ENCODE results near the gene MET.
"Not testable (repeated sequence)": the region's sequence is repeated elsewhere in the genome, so short reads cannot be mapped to it uniquely, and the experiment has no call there.

The MET gene

GRCh38 chr7:116757283-116757682 is 85.3 kb downstream of the MET start:
- Histone ChIP-seq H3K4me1 (ENCODE audit: control insufficient read depth, insufficient read depth, low read length) (no peaks in the 10 kb centered on the region), H3K27ac (ENCODE audit: low read depth, low read length) (no peak overlapping the region), H3K4me3 (ENCODE audit: low read length) (no peak overlapping the region), H3K9ac (ENCODE audit: low read length) (no peak overlapping the region), H3K36me3 (ENCODE audit: control insufficient read depth, insufficient read depth, low read length) (no peaks in the 10 kb centered on the region), H3K27me3 (ENCODE audit: control insufficient read depth, insufficient read depth, low read length) (no peaks in the 10 kb centered on the region)

- not testable (repeated sequence) for H3K4me1 ChIP-seq (ENCODE audit: control insufficient read depth, insufficient read depth, low read length); H3K36me3 ChIP-seq (ENCODE audit: control insufficient read depth, insufficient read depth, low read length); H3K9ac ChIP-seq (ENCODE audit: low read length); H3K4me3 ChIP-seq (ENCODE audit: low read length); H3K27me3 ChIP-seq (ENCODE audit: control insufficient read depth, insufficient read depth, low read length); H3K27ac ChIP-seq (ENCODE audit: low read depth, low read length)
Measured at GRCh38 chr7:116759642-116760041, 87.6 kb downstream of the MET start.

DNA sequence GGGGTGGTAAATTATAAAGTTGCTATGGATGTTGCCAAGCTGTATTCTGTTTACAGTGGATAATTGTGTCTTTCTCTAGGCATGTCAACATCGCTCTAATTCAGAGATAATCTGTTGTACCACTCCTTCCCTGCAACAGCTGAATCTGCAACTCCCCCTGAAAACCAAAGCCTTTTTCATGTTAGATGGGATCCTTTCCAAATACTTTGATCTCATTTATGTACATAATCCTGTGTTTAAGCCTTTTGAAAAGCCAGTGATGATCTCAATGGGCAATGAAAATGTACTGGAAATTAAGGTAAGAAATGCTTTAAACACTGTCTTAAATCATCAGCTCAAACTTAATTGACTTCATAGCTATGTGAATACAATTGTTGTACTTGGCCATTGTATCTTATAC is 91.0 kb downstream of the MET start:
- H3K36me3 ChIP-seq (ENCODE audit: control insufficient read depth, insufficient read depth, low read length): no peaks in the 10 kb centered on the region
- H3K27ac ChIP-seq (ENCODE audit: low read depth, low read length): no peak overlapping the region
- H3K27me3 ChIP-seq (ENCODE audit: control insufficient read depth, insufficient read depth, low read length): no peaks in the 10 kb centered on the region
- no peak overlapping the region for H3K4me3 ChIP-seq (ENCODE audit: low read length)
- H3K4me1 ChIP-seq (ENCODE audit: control insufficient read depth, insufficient read depth, low read length): no peaks in the 10 kb centered on the region
- H3K9ac ChIP-seq (ENCODE audit: low read length): no peak overlapping the region

- no peak overlapping the region for H3K27ac ChIP-seq (ENCODE audit: low read depth, low read length)
- no peaks in the 10 kb centered on the region for H3K4me1 ChIP-seq (ENCODE audit: control insufficient read depth, insufficient read depth, low read length)
- H3K4me3 ChIP-seq (ENCODE audit: low read length): no peak overlapping the region
- H3K36me3 ChIP-seq (ENCODE audit: control insufficient read depth, insufficient read depth, low read length): no peaks in the 10 kb centered on the region
- no peak overlapping the region for H3K9ac ChIP-seq (ENCODE audit: low read length)
- H3K27me3 ChIP-seq (ENCODE audit: control insufficient read depth, insufficient read depth, low read length): no peaks in the 10 kb centered on the region
Measured at GRCh38 chr7:116763647-116764046, 91.7 kb downstream of the MET start.

DNA sequence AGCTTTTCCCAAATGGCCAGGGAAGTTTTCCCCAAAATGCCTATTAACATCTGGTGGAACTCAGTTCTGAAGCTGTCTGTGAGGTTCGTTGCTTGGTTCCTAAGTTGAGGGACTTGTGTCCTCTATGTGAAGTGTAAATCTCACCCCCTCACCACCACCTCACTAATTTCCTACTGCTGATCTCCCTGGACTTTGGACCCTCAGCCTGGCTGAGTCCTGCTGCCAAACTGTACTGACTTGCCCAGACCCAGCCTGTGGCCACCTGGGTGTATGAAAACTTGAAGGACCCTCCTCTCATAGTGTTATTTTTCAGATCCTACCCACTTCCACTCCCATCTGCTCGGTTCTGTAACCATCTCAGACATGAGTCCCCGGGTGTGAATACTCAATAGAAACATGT is 94.9 kb downstream of the MET start:
- no peaks in the 10 kb centered on the region for H3K27me3 ChIP-seq (ENCODE audit: control insufficient read depth, insufficient read depth, low read length)
- no peak overlapping the region for H3K4me3 ChIP-seq (ENCODE audit: low read length)
- H3K27ac ChIP-seq (ENCODE audit: low read depth, low read length): no peak overlapping the region
- H3K9ac ChIP-seq (ENCODE audit: low read length): no peak overlapping the region
- H3K36me3 ChIP-seq (ENCODE audit: control insufficient read depth, insufficient read depth, low read length): no peaks in the 10 kb centered on the region
- peaks cover 4% of the 10 kb centered on the region for H3K4me1 ChIP-seq (ENCODE audit: control insufficient read depth, insufficient read depth, low read length)

GRCh38 chr7:116769546-116769945 is 97.5 kb downstream of the MET start:
- peaks cover 4% of the 10 kb centered on the region for H3K4me1 ChIP-seq (ENCODE audit: control insufficient read depth, insufficient read depth, low read length)
- H3K27ac ChIP-seq (ENCODE audit: low read depth, low read length): no peak overlapping the region
- no peaks in the 10 kb centered on the region for H3K27me3 ChIP-seq (ENCODE audit: control insufficient read depth, insufficient read depth, low read length)
- H3K9ac ChIP-seq (ENCODE audit: low read length): no peak overlapping the region
- no peaks in the 10 kb centered on the region for H3K36me3 ChIP-seq (ENCODE audit: control insufficient read depth, insufficient read depth, low read length)
- no peak overlapping the region for H3K4me3 ChIP-seq (ENCODE audit: low read length)

GRCh38 chr7:116770941-116771340 is 98.9 kb downstream of the MET start:
- Histone ChIP-seq H3K27ac (ENCODE audit: low read depth, low read length) (no peak overlapping the region), H3K36me3 (ENCODE audit: control insufficient read depth, insufficient read depth, low read length) (no peaks in the 10 kb centered on the region), H3K4me3 (ENCODE audit: low read length) (peak overlapping the region; percentile 7), H3K27me3 (ENCODE audit: control insufficient read depth, insufficient read depth, low read length) (no peaks in the 10 kb centered on the region), H3K4me1 (ENCODE audit: control insufficient read depth, insufficient read depth, low read length) (peaks cover 4% of the 10 kb centered on the region), H3K9ac (ENCODE audit: low read length) (no peak overlapping the region)

DNA sequence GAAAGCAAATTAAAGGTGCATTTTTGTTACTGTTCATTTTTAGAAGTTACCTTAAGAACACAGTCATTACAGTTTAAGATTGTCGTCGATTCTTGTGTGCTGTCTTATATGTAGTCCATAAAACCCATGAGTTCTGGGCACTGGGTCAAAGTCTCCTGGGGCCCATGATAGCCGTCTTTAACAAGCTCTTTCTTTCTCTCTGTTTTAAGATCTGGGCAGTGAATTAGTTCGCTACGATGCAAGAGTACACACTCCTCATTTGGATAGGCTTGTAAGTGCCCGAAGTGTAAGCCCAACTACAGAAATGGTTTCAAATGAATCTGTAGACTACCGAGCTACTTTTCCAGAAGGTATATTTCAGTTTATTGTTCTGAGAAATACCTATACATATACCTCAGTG is 99.6 kb downstream of the MET start:
- Histone ChIP-seq H3K4me3 (ENCODE audit: low read length) (no peak overlapping the region), H3K36me3 (ENCODE audit: control insufficient read depth, insufficient read depth, low read length) (no peaks in the 10 kb centered on the region), H3K27me3 (ENCODE audit: control insufficient read depth, insufficient read depth, low read length) (no peaks in the 10 kb centered on the region), H3K27ac (ENCODE audit: low read depth, low read length) (peak overlapping the region; percentile 37), H3K4me1 (ENCODE audit: control insufficient read depth, insufficient read depth, low read length) (peaks cover 4% of the 10 kb centered on the region), H3K9ac (ENCODE audit: low read length) (no peak overlapping the region)

- Histone ChIP-seq H3K4me1 (ENCODE audit: control insufficient read depth, insufficient read depth, low read length) (peaks cover 8% of the 10 kb centered on the region), H3K27me3 (ENCODE audit: control insufficient read depth, insufficient read depth, low read length) (no peaks in the 10 kb centered on the region), H3K27ac (ENCODE audit: low read depth, low read length) (no peak overlapping the region), H3K9ac (ENCODE audit: low read length) (no peak overlapping the region), H3K36me3 (ENCODE audit: control insufficient read depth, insufficient read depth, low read length) (no peaks in the 10 kb centered on the region), H3K4me3 (ENCODE audit: low read length) (no peak overlapping the region)
Measured at GRCh38 chr7:116772423-116772863, 100.4 kb downstream of the MET start.

GRCh38 chr7:116772926-116773749 is 101.1 kb downstream of the MET start:
- Histone ChIP-seq H3K4me1 (ENCODE audit: control insufficient read depth, insufficient read depth, low read length) (peaks cover 12% of the 10 kb centered on the region), H3K9ac (ENCODE audit: low read length) (no peak overlapping the region), H3K36me3 (ENCODE audit: control insufficient read depth, insufficient read depth, low read length) (no peaks in the 10 kb centered on the region), H3K27me3 (ENCODE audit: control insufficient read depth, insufficient read depth, low read length) (no peaks in the 10 kb centered on the region), H3K27ac (ENCODE audit: low read depth, low read length) (no peak overlapping the region), H3K4me3 (ENCODE audit: low read length) (no peak overlapping the region)

GRCh38 chr7:116776046-116776445 is 104.0 kb downstream of the MET start:
- peak overlapping the region; percentile 37 for H3K27ac ChIP-seq (ENCODE audit: low read depth, low read length)
- peaks cover 10% of the 10 kb centered on the region for H3K4me1 ChIP-seq (ENCODE audit: control insufficient read depth, insufficient read depth, low read length)
- H3K9ac ChIP-seq (ENCODE audit: low read length): no peak overlapping the region
- H3K4me3 ChIP-seq (ENCODE audit: low read length): no peak overlapping the region
- H3K36me3 ChIP-seq (ENCODE audit: control insufficient read depth, insufficient read depth, low read length): no peaks in the 10 kb centered on the region
- no peaks in the 10 kb centered on the region for H3K27me3 ChIP-seq (ENCODE audit: control insufficient read depth, insufficient read depth, low read length)

DNA sequence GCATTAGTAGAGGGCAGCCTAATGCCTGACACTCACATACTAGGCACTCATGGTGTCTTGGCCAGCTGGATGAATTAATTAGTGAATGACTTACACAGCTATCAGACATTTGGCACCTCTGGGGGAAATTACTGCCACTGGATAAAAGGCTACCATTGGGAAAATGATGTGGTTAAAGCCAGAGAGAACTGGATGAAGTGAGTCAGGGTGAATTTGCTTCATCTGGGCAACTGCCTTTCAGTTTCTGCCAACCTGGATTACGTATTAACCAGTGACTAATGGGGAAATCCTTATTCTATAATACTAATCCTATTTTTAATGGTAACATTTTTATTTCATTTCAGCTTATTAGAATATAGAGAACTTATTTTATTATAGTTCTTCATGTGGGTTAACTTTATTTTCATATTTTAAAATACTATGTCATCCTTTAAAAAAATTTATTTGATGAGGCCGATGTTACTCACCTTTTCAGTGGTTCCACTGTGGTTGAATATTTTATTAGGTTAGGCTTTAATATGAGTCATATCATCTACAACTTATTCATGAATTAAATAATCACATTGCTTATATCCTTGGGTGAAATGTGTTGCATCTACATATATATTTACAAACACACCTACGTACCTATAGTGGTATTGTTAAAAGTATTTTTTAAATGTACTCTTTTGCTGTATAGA is 104.8 kb downstream of the MET start:
- peaks cover 8% of the 10 kb centered on the region for H3K4me1 ChIP-seq (ENCODE audit: control insufficient read depth, insufficient read depth, low read length)

More for the DNA sequence above, 104.8 kb downstream of the MET start:
- Histone ChIP-seq H3K4me3 (ENCODE audit: low read length) (no peak overlapping the region), H3K36me3 (ENCODE audit: control insufficient read depth, insufficient read depth, low read length) (no peaks in the 10 kb centered on the region), H3K27ac (ENCODE audit: low read depth, low read length) (peak overlapping the region; percentile 1), H3K9ac (ENCODE audit: low read length) (no peak overlapping the region), H3K27me3 (ENCODE audit: control insufficient read depth, insufficient read depth, low read length) (no peaks in the 10 kb centered on the region)
